Tibial nerve (tissue), 4 donors: ENCODE data around the gene MAML3.

ENCODE experiments used
- CTCF ChIP-seq, 5 experiments: fragments of 200-600 bp in 3 of 5; fragments of 450-650 bp in 2 of 5; sonication (generic) in 3 of 5; IDR thresholded peaks; one replicate each; pipeline ENCODE4 v1.5.1; 2016 to 2019; ENCODE audit warnings: antibody characterized with exemption in 5 of 5, mild to moderate bottlenecking in 3 of 5, moderate library complexity in 2 of 5
- EP300 ChIP-seq, 2 donors: sonication (generic); formaldehyde crosslinking; IDR thresholded peaks; one replicate each; pipeline ENCODE4 v1.6.1; 2017; ENCODE audit warnings: antibody characterized with exemption in 2 of 2, mild to moderate bottlenecking in 1 of 2
- POLR2A ChIP-seq, 2 donors: fragments of 450-650 bp; IDR thresholded peaks; one replicate each; pipeline ENCODE4 v1.6.1; 2017; ENCODE audit warnings: antibody characterized with exemption in 2 of 2, mild to moderate bottlenecking in 2 of 2, moderate library complexity in 2 of 2

- TF ChIP-seq CTCF (IDR thresholded peaks at IDR 0.05) (peak in 4 of 5 experiments; percentile 19 to 41 (median 35)), POLR2A (IDR thresholded peaks at IDR 0.05) (no peak), EP300 (IDR thresholded peaks at IDR 0.05) (peak in 1 of 2 donors; percentile 55)
Measured at GRCh38 chr4:140152013-140152703, 1.8 kb downstream of the MAML3 start.
